ENCODE results near the gene TBRG1. TPM values are rescaled to one million over a fixed set of nuclear protein-coding genes. Genes with fewer than 3 reads are reported as not detected.

Gene TBRG1
- total RNA-seq, 1 experiment from 2014 or later, result 30.3 TPM

- DNase-seq (ENCODE audit: extremely low read depth, low read depth), result no peak
Measured at GRCh38 chr11:124657904-124658303, 35.2 kb downstream of the TBRG1 start.

DNA sequence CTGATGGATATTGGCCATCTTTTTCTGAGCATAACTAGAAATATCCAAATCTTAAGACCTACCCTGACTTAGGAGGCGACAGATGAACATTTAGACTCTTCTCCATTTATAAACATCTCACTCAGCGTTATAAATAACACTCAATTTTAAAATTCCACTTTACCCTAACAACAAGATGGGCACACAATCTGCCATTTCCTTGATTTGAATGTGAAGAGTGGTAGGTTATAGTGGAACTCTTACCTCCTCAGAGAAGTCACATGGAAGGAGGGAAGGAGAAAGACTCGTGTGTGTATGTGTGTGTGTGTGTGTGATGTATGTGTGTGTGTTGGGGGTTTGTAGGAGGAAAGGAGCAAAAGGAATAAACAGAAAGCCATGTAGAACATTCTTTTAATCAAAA, 35.8 kb downstream of the TBRG1 start:
- DNase-seq (ENCODE audit: extremely low read depth, low read depth), result no peak

DNA sequence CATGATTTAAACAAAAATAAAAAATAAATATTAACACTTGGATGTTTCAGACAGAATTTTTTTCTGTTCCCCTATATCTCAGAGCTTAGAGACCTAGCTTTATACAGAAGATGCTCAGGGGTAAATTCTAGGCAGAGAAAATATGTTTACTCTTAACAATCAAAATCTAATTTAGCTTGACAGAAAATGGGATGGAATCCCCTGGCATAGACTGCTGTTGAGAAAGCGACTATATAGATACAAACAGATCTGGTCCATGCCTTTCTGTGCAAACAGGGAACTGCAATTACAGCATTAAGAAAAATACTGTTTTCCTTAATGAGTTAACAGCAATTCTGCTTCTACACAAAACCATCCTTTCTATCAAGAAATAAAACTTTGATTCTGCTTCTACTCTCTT, 36.3 kb downstream of the TBRG1 start:
- no peak for DNase-seq (ENCODE audit: extremely low read depth, low read depth)

GRCh38 chr11:124661553-124661952, 38.9 kb downstream of the TBRG1 start:
- DNase-seq (ENCODE audit: extremely low read depth, low read depth), result no peak

DNA sequence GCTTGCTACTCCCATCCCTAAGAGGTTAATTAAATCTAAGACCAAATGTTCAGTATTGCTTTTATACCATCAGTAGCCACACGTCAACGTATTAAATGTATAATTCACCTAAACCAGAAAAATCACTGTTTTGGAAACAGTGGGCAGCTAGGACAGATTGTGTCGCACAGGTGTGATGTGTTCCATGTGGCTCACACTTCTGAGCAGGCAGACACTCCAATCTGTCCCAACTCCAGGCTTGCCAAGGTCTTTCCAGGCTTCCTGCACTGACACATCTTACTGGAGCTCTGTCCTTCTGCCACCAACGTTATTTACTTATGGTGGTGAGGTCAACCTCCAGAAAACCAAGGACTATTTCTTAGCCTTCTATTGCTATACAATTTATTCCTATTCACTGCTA, 39.4 kb downstream of the TBRG1 start:
- DNase-seq (ENCODE audit: extremely low read depth, low read depth), result no peak

DNA sequence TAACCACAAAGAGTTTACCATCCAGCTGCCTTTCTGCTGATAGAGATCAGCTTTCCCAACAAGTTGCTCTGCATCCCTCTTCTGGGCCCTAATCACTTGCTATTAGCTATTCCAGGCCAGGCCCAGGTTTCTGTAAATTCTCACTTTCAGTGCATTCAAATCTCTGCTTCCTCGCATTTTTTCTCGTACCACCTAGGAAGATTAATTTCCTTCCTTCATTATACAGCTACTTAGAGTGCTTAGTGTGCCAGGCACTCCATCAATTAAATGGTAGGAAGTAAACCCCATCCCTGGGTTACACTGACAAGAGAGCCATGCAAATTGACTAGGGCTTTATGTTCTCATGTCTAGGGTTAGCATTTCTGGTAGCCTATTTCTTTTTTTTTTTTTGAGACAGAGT, 41.2 kb downstream of the TBRG1 start:
- DNase-seq (ENCODE audit: extremely low read depth, low read depth), result no peak

- DNase-seq (ENCODE audit: extremely low read depth, low read depth), result no peak
Measured at GRCh38 chr11:124667601-124668000, 44.9 kb downstream of the TBRG1 start.

DNA sequence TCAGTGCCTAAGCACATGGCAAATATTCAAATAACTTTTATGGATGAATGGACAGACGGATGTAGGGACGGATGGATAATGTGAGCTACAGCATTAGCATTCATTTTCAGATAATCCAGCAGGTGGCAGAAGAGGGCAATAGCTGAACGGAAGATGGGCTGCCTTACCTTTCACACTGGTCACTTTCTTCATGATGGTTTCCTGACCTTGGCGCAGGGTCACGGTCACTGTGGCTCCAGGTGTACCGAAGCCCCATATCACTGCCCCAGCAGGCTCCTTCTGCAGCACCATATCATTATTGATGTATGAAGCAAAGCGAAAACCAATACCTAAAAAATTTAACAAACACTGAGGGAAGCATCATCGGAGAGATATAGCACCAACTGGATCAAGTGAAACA, 46.5 kb downstream of the TBRG1 start:
- DNase-seq (ENCODE audit: extremely low read depth, low read depth), result peak; percentile 33

DNA sequence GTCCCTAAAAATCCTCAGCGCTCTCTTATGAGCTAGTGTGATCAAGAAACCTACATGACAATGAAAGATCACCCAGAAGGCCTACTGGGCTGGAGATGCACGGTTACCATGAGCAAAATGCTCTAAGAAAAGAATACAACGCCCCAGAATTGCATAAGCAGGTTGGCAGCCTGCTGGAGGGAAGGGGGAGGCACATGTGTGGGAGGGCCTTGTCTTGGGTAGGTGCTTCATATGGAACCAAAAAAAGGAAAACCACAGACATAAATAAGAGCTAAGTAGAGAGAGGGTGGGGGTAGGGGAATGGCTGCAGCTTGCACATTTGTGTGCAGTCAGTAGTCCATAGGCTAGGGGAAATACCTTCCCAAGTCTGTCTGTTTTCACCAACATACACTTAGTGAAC, 48.1 kb downstream of the TBRG1 start:
- no peak for DNase-seq (ENCODE audit: extremely low read depth, low read depth)

- no peak for DNase-seq (ENCODE audit: extremely low read depth, low read depth)
Measured at GRCh38 chr11:124672536-124673215, 50.0 kb downstream of the TBRG1 start.

DNA sequence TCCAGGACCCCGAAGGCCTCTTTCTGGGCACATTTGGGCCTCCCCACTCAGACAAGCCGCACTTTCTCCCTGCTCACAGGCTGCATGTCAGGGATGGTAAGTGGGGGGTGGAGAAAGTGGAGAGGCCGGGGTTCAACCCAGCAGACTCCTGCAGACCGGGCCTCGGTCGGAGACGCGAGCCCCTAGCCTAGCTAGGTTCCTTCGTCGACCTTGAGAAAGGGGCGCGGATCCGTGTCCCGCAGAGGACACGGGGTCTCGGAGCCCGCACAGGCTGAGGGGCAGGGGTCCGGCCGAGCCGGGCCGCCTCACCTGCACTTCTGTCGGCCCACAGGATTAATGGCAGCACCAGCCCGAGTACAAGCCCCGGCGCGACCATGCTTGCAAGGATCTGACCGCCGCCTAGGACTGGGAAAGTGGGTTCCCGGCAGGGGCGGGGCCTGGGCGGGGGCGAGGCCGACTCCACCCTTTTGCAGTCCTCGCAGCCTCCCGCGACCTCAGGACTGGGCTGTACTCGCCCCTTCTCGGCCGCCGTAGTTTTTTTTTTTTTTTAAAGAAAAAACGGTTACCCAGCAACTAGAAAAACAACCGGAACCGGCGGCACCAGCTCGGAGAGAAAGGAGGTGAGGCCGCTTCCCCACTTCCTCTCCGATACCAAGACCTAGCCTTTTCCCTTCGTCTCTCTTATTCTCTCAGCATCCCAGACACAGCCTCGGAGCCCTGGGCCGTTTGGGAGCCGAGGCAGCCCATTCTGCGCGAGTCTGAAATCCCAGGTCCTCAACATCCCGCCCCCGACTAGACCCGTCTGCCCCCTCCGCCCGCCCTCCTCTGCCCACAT, 50.9 kb downstream of the TBRG1 start, which contains the start of the genes SIAE and SPA17:
SIAE (minus strand) TSS at position 407 of the 835 bp plus-strand sequence; CDS start at position 376, 31 bp downstream.
SPA17 (plus strand) TSS at position 572 of the 835 bp plus-strand sequence. CDS start 1,361 bp downstream, outside the sequence.
- peak; percentile 82 for DNase-seq (ENCODE audit: extremely low read depth, low read depth)

DNA sequence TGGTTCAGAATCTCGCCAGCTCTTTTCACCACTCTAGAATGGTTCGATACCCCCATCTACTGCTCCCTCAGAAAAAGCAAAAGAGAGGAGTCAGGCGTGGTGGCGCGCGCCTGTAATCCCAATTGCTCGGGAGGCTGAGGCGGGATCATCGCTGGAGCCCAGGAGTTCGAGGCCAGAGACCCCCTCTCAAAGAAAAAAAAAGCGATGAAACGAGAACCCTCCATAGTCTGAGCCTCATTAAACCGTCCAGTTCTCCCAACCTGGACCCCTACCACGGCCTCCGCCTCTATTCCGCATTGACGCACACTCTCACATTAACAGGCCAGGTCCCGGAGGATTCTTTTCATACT, 51.5 kb downstream of the TBRG1 start:
- DNase-seq (ENCODE audit: extremely low read depth, low read depth), result no peak

GRCh38 chr11:124674571-124674970, 51.9 kb downstream of the TBRG1 start:
- no peak for DNase-seq (ENCODE audit: extremely low read depth, low read depth)

DNA sequence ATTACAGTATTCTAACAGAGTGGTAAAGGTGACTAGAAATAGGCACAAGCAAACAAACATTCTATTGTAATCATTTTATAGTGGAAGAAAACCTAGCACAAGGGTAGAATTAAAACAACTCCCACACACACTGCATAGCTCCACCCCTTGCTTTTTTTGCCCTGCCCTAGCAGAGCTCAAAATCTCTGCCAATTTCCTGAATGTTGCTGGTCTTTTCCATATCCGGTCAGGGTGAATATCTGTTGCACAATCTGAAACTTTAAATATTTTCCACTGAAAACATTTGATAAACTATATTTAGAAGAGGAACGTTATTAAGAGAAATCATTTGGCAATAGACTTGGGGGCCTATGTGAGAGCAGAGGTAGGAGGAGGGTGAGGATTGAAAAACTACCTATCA, 53.7 kb downstream of the TBRG1 start:
- DNase-seq (ENCODE audit: extremely low read depth, low read depth), result no peak

DNA sequence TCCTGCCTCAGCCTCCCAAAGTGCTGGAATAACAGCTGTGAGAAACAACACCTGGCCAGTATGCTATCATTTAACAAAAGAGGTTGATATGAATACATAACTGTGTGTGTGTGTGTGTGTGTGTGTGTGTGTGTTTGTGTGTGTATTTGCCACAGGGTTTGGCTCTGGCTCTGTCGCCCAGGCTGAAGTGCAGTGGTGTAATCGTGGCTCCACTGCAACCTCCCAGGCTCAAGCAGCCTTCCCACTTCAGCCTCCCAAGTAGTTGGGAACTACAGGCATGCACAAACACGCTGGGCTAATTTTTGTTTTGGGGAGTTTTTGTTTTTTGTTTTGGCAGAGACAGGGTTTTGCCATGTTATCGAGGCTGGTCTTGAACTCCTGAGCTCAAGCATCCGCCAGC, 55.8 kb downstream of the TBRG1 start:
- DNase-seq (ENCODE audit: extremely low read depth, low read depth), result no peak

DNA sequence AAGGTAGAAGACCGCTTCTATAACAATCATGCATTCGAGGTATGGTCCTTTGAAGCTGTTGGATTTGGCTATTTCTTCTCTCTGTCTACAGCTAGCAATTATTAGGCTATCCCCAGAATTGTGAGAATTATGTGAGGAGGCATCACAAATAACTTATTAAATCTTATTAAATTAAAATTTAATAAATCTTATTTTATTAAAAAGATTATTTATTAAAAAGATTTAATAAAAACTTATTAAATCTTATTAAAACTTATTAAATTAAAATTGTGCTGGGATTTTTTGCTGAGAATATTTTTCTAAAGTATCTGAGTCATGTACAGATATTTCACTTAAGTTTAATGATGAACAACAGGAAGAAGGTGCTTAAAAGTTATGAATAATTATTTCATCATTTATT, 58.8 kb downstream of the TBRG1 start:
- no peak for DNase-seq (ENCODE audit: extremely low read depth, low read depth)

GRCh38 chr11:124682443-124682842, 59.8 kb downstream of the TBRG1 start:
- no peak for DNase-seq (ENCODE audit: extremely low read depth, low read depth)

Small RNAs within 50 kb of the gene (small RNA-seq; reads per million reads assigned to genes)
- 0 reads per million in 2 experiments for gene RNA5SP352

Other genes with a start within 250 kb of the TBRG1 start
- not detected in 2 replicates for gene OR8B2, start 238.4 kb upstream of the TBRG1 start, total RNA-seq (2014; rRNA removed; shearing (Covaris generic))
- gene OR8B3, start 223.8 kb upstream of the TBRG1 start, total RNA-seq (2014; rRNA removed; shearing (Covaris generic)), result not detected in 2 replicates
- gene OR8B4, start 198.0 kb upstream of the TBRG1 start, total RNA-seq (2014; rRNA removed; shearing (Covaris generic)), result not detected in 2 replicates
- gene OR8B8, start 177.2 kb upstream of the TBRG1 start, total RNA-seq (2014; rRNA removed; shearing (Covaris generic)), result not detected in 2 replicates
- gene OR8B12, start 79.2 kb upstream of the TBRG1 start, total RNA-seq (2014; rRNA removed; shearing (Covaris generic)), result not detected in 2 replicates
- not detected in 2 replicates for gene OR8A1, start 52.9 kb upstream of the TBRG1 start, total RNA-seq (2014; rRNA removed; shearing (Covaris generic))
- gene PANX3, start 11.4 kb upstream of the TBRG1 start, total RNA-seq (2014; rRNA removed; shearing (Covaris generic)), result not detected in 2 replicates
- gene SIAE, start 50.9 kb downstream of the TBRG1 start, total RNA-seq (2014; rRNA removed; shearing (Covaris generic)), result 17.4 and 19.0 TPM in 2 replicates
- gene SPA17, start 51.0 kb downstream of the TBRG1 start, total RNA-seq (2014; rRNA removed; shearing (Covaris generic)), result 12.7 and 14.0 TPM in 2 replicates
- not detected in 2 replicates for gene NRGN, start 117.1 kb downstream of the TBRG1 start, total RNA-seq (2014; rRNA removed; shearing (Covaris generic))
- not detected in 2 replicates for gene VSIG2, start 129.4 kb downstream of the TBRG1 start, total RNA-seq (2014; rRNA removed; shearing (Covaris generic))
- gene ESAM, start 139.4 kb downstream of the TBRG1 start, total RNA-seq (2014; rRNA removed; shearing (Covaris generic)), result 0.15 and 0.23 TPM in 2 replicates
- 5.1 and 8.0 TPM in 2 replicates for gene MSANTD2, start 177.5 kb downstream of the TBRG1 start, total RNA-seq (2014; rRNA removed; shearing (Covaris generic))
- 7.9 and 8.9 TPM in 2 replicates for gene ROBO3, start 242.6 kb downstream of the TBRG1 start, total RNA-seq (2014; rRNA removed; shearing (Covaris generic))

Measured in NCI-H460 (cell line).